Measurements from ENCODE around the gene SLC35F6.

GRCh38 chr2:26818255-26818654, 54.2 kb downstream of the SLC35F6 start:
- no peak for TF ChIP-seq CTCF (IDR thresholded peaks at IDR 0.05)
- TF ChIP-seq POLR2A (IDR thresholded peaks at IDR 0.05): no peak
- TF ChIP-seq POLR2AphosphoS5 (IDR thresholded peaks at IDR 0.05): no peak
- no peak for TF ChIP-seq EP300 (IDR thresholded peaks at IDR 0.05)
